Measurements from ENCODE around the gene FHIT. TPM values are rescaled to one million over a fixed set of nuclear protein-coding genes. Genes with fewer than 3 reads are reported as not detected.
"Not testable (repeated sequence)": the region's sequence is repeated elsewhere in the genome, so short reads cannot be mapped to it uniquely, and the experiment has no call there.

Gene FHIT
- total RNA-seq, 2 donors from 2014 or later, result 10.4 to 15.8 TPM

- Histone ChIP-seq H3K4me1 (peaks cover 49% of the 10 kb centered on the region), H3K4me3 (no peak overlapping the region), H3K36me3 (replicated peaks in 1 of 2; ENCODE audit: insufficient read depth in 1 of 2, low read depth in 2 of 2) (no peaks in the 10 kb centered on the region), H3K9me3 (no peaks in the 10 kb centered on the region), H3K27ac (peak overlapping the region; percentile 56 to 77 (median 67)), H3K27me3 (no peaks in the 10 kb centered on the region)
- TF ChIP-seq POLR2A (IDR thresholded peaks at IDR 0.05) (no peak), CTCF (IDR thresholded peaks at IDR 0.05) (no peak)
- DNase-seq (peak; percentile 83 to 92 (median 92)), ATAC-seq (peak; percentile 91)
- intact Hi-C loops (cut with DNase I), result no loop called here
- WGBS, 2 donors, result 31 to 34% methylated on average over 2 of the region's 2 CpGs
Observed at GRCh38 chr3:61053781-61054496, 197.3 kb downstream of the FHIT start.

- no peaks in the 10 kb centered on the region for H3K9me3 ChIP-seq
Observed at GRCh38 chr3:61052851-61053250, 198.4 kb downstream of the FHIT start.

GRCh38 chr3:61051666-61052065, 199.6 kb downstream of the FHIT start:
- Histone ChIP-seq H3K36me3 (replicated peaks in 1 of 2; ENCODE audit: insufficient read depth in 1 of 2, low read depth in 2 of 2) (no peaks in the 10 kb centered on the region), H3K4me3 (no peak overlapping the region), H3K27me3 (no peaks in the 10 kb centered on the region), H3K9me3 (no peaks in the 10 kb centered on the region), H3K4me1 (peaks cover 38% of the 10 kb centered on the region), H3K27ac (no peak overlapping the region)
- DNase-seq (no peak), ATAC-seq (no peak)
- 80 to 93% methylated on average over 1 of the region's 1 CpG for WGBS, 2 donors
- no peak for TF ChIP-seq CTCF (IDR thresholded peaks at IDR 0.05)
- TF ChIP-seq POLR2A (IDR thresholded peaks at IDR 0.05), result no peak
- intact Hi-C loops (cut with DNase I), result no loop called here

More at GRCh38 chr3:61052851-61053250, 198.4 kb downstream of the FHIT start:
- Histone ChIP-seq H3K36me3 (replicated peaks in 1 of 2; ENCODE audit: insufficient read depth in 1 of 2, low read depth in 2 of 2) (no peaks in the 10 kb centered on the region), H3K4me1 (peaks cover 48% of the 10 kb centered on the region), H3K27me3 (no peaks in the 10 kb centered on the region), H3K4me3 (no peak overlapping the region), H3K27ac (peak overlapping the region in 3 of 4 donors; percentile 58 to 77 (median 76))
- DNase-seq (peak; percentile 18 to 34 (median 28)), ATAC-seq (peak; percentile 62)
- intact Hi-C loops (cut with DNase I), result no loop called here
- no peak for TF ChIP-seq CTCF (IDR thresholded peaks at IDR 0.05)
- TF ChIP-seq POLR2A (IDR thresholded peaks at IDR 0.05), result no peak
- 70 to 77% methylated on average over 1 of the region's 1 CpG for WGBS, 2 donors

GRCh38 chr3:61045169-61045568, 206.1 kb downstream of the FHIT start:
- 77 to 88% methylated on average over 1 of the region's 1 CpG for WGBS, 2 donors
- H3K36me3 ChIP-seq (replicated peaks in 1 of 2; ENCODE audit: insufficient read depth in 1 of 2, low read depth in 2 of 2); H3K4me1 ChIP-seq; H3K9me3 ChIP-seq; ATAC-seq; H3K27me3 ChIP-seq; H3K27ac ChIP-seq; DNase-seq; H3K4me3 ChIP-seq; intact Hi-C loops (cut with DNase I): not testable (repeated sequence)

- H3K4me1 ChIP-seq, result no peaks in the 10 kb centered on the region
- no peak overlapping the region for H3K4me3 ChIP-seq
- intact Hi-C loops (cut with DNase I), result no loop called here
- DNase-seq, result no peak
- WGBS, 2 donors, result 93 to 97% methylated on average over 9 to 10 of the region's 10 CpGs
- H3K27me3 ChIP-seq, result no peaks in the 10 kb centered on the region
- no peak for ATAC-seq
- H3K36me3 ChIP-seq (replicated peaks in 1 of 2; ENCODE audit: insufficient read depth in 1 of 2, low read depth in 2 of 2), result no peaks in the 10 kb centered on the region
- TF ChIP-seq POLR2A (IDR thresholded peaks at IDR 0.05) (no peak), CTCF (IDR thresholded peaks at IDR 0.05) (no peak)
- peaks cover 0 to 8% (median 0%) of the 10 kb centered on the region in 3 donors for H3K9me3 ChIP-seq
- H3K27ac ChIP-seq, result no peak overlapping the region
Observed at GRCh38 chr3:61043156-61043555, 208.1 kb downstream of the FHIT start.
